Measurements from ENCODE around the gene MOCS3. TPM values are rescaled to one million over a fixed set of nuclear protein-coding genes. Genes with fewer than 3 reads are reported as not detected.
A peak's percentile ranks its signal among the peaks of the same experiment; 100 is the strongest.

MOCS3 gene
- total and polyA plus RNA-seq, 2 of the 13 experiments (the other 11 are each of a cell fraction or from before 2014, with no cell fraction given): 3.7 to 8.4 TPM

DNA sequence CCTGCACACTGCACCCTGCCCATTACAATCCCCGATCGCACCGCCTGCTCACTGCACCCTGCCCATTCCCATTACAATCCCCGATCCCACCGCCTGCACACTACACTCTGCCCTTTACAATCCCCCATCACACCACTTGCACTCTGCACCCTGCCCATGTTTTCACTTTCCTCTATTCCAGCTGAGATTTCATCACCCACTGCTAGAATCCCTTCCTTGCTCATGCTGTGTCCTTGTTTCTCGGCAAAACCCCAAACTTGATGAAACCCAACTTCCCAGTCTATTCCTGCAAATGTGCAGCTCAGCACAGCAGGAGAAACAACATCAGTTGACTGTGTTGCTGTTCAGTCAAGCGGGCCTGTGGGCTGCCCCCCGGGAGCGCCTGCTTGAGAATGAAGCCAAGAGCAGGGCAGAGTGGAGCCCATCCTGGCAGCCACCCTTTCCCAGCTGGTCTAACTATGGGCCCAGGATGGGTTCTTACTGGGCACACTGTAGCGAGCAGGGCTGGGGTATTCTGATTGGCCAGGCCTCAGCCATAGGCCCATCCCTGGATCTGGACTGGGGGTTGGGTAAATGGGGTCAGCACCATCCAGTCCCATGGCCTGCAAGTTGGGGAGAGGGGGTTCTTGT, 17.2 kb downstream of the MOCS3 start:
- POLR2A ChIA-PET: interaction anchor here (1.3 kb wide), 1 partner anchor 17 kb away, joined by 6 read pairs; the partner anchor contains the start of genes DPM1 and MOCS3
- H2AFZ ChIP-seq (ENCODE audit: low read length): no peak overlapping the region
- no peak overlapping the region; the same call in 1 of the 2 replicates for H3K4me2 ChIP-seq (ENCODE audit: low read depth, low read length)
- intact Hi-C loops (cut with micrococcal nuclease; ENCODE audit: unreplicated experiment): no loop called here
- FAIRE-seq (no peak), ATAC-seq (peak; percentile 38), DNase-seq (ENCODE audit: low spot score) (no peak)
- 58% methylated on average over 10 of the region's 10 CpGs for WGBS (ENCODE audit: low lambda C conversion rate)
- H3K4me1 ChIP-seq (ENCODE audit: insufficient read depth, low read length): peaks cover 20% of the 10 kb centered on the region
- no TSS peak for BruUV-seq (replicated peaks)
- in situ Hi-C loops (cut with HindIII; ENCODE audit: extremely low pct_ligation_motif_present, low pct_unique_long_range_greater_than_20kb): loop anchor here (25.0 kb wide), 2 partner anchors 611 to 1111 kb away; no protein-coding TSS in a partner anchor
- H3K4me3 ChIP-seq (replicated peaks in 1 of 3; ENCODE audit: insufficient read depth in 1 of 3, low read depth in 2 of 3, low read length in 3 of 3): no peak overlapping the region
- no peaks in the 10 kb centered on the region for H3K79me2 ChIP-seq (ENCODE audit: insufficient read depth, low read length)
- H3K27ac ChIP-seq (ENCODE audit: extremely low read length, insufficient read depth, low read length): no peak overlapping the region
- H3K27me3 ChIP-seq (ENCODE audit: control insufficient read depth in 1 of 2, insufficient read depth in 2 of 2, low read length in 2 of 2): peaks cover 12 to 77% of the 10 kb centered on the region in 2 experiments; a peak in 4 of 5 replicates
- no peaks in the 10 kb centered on the region for H3K9me3 ChIP-seq (ENCODE audit: low read length)
- H3K9ac ChIP-seq (ENCODE audit: insufficient read depth, low read depth, low read length): no peak overlapping the region
- no peaks in the 10 kb centered on the region for H3K36me3 ChIP-seq (replicated peaks in 1 of 2; ENCODE audit: control insufficient read depth in 1 of 2, insufficient read depth in 2 of 2, low read length in 2 of 2)
- CTCF ChIA-PET (ENCODE audit: low intra/inter-chr PET ratio, low total read pairs): interaction anchor here (0.7 kb wide), 1 partner anchor 331 kb away, joined by 3 read pairs; no protein-coding TSS in a partner anchor
- no peaks in the 10 kb centered on the region for H4K20me1 ChIP-seq (ENCODE audit: insufficient read depth, low read length)
- TF ChIP-seq FOXO1 (CRISPR knock-in tag; IDR thresholded peaks at IDR 0.05) (no peak), ZNF354B (CRISPR knock-in tag; IDR thresholded peaks at IDR 0.05) (no peak), ARID2 (CRISPR knock-in tag; IDR thresholded peaks at IDR 0.05; ENCODE audit: borderline replicate concordance) (no peak), REL (CRISPR knock-in tag; conservative IDR thresholded peaks at IDR 0.05) (no peak), SMC3 (IDR thresholded peaks at IDR 0.05; ENCODE audit: low read length) (no peak), SP4 (CRISPR knock-in tag; IDR thresholded peaks at IDR 0.05) (no peak), MTF2 (CRISPR knock-in tag; IDR thresholded peaks at IDR 0.05; ENCODE audit: borderline replicate concordance) (no peak), MXI1 (IDR thresholded peaks at IDR 0.05; ENCODE audit: borderline replicate concordance, low read depth, low read length) (0 out of 3 replicates have a peak, but pooled peaks have one; percentile 9), ZNF781 (CRISPR knock-in tag; IDR thresholded peaks at IDR 0.05; ENCODE audit: borderline replicate concordance, not compliant biosample characterization) (no peak), GABPB1 (CRISPR knock-in tag; IDR thresholded peaks at IDR 0.05) (no peak), MTA1 (CRISPR knock-in tag; IDR thresholded peaks at IDR 0.05; ENCODE audit: borderline replicate concordance) (0 out of 2 replicates have a peak, but pooled peaks have one; percentile 37), GABPA (IDR thresholded peaks at IDR 0.05; ENCODE audit: low read depth, low read length) (no peak), GABPA (CRISPR knock-in tag; IDR thresholded peaks at IDR 0.05; ENCODE audit: low read depth) (no peak), FOXC1 (CRISPR knock-in tag; IDR thresholded peaks at IDR 0.05; ENCODE audit: borderline replicate concordance) (no peak), CEBPB (IDR thresholded peaks at IDR 0.05; ENCODE audit: borderline replicate concordance, low read depth, low read length) (peak; percentile 58; the same call in 1 of the 2 replicates), ZBTB7A (CRISPR knock-in tag; IDR thresholded peaks at IDR 0.05) (no peak), PLRG1 (conservative IDR thresholded peaks at IDR 0.05) (no peak), ZNF687 (CRISPR knock-in tag; IDR thresholded peaks at IDR 0.05) (peak; percentile 30; the same call in 1 of the 2 replicates), U2AF2 (IDR thresholded peaks at IDR 0.05; ENCODE audit: low read depth, low read length) (no peak)
- TF ChIP-seq, protein P1, sequence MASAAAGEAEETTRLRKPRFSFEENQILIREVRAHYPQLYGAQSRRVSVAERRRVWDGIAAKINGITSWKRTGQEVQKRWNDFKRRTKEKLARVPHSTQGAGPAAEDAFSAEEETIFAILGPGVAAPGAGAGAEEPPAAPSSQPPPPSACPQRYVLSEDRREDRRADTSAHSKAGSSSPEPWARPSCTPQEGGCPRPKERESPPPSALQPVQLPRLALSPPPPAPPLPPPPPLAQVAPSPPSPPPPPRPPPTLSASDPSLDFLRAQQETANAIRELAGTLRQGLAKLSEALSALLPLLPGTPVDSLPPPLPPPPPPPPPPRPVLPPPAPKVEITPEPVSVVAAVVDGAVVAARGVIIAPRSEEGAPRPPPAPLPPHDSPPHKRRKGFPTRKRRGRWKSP (CRISPR knock-in tag; IDR thresholded peaks at IDR 0.05): no peak

All from HepG2 (cell line).